ENCODE measurements around the gene PTPRF. TPM values are rescaled to one million over a fixed set of nuclear protein-coding genes. Genes with fewer than 3 reads are reported as not detected.
A peak's percentile ranks its signal among the peaks of the same experiment; 100 is the strongest.

PTPRF gene
- polyA plus RNA-seq, 1 donor from 2014 or later, result not detected

DNA sequence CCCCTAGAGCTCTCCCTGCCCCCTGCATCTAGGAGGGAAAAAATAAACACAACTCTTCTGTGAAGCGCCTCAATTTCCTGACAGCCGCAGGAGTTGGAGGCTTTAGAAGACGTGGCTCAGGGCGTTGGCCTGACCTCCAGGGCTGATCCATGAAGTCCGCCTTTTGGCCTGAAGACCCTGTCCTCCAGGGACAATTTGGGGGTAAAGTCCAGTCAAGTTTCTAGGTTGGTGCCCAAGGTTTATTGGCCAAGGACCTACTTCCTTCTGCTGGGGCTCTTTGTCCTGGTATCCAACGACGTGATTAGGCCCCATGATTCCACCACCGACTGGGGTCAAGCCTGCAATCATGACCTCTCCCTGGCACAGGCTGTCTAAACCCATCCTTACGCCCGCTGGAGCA is 54.9 kb downstream of the PTPRF start:
- Mint-ChIP-seq H3K9me3 (no peaks in the 10 kb centered on the region), H3K4me1 (peaks cover 0 to 3% (median 1%) of the 10 kb centered on the region in 3 donors), H3K27ac (peak overlapping the region in 1 of 3 donors; percentile 6), H3K4me3 (no peak overlapping the region), H3K27me3 (no peaks in the 10 kb centered on the region), H3K36me3 (no peaks in the 10 kb centered on the region)

DNA sequence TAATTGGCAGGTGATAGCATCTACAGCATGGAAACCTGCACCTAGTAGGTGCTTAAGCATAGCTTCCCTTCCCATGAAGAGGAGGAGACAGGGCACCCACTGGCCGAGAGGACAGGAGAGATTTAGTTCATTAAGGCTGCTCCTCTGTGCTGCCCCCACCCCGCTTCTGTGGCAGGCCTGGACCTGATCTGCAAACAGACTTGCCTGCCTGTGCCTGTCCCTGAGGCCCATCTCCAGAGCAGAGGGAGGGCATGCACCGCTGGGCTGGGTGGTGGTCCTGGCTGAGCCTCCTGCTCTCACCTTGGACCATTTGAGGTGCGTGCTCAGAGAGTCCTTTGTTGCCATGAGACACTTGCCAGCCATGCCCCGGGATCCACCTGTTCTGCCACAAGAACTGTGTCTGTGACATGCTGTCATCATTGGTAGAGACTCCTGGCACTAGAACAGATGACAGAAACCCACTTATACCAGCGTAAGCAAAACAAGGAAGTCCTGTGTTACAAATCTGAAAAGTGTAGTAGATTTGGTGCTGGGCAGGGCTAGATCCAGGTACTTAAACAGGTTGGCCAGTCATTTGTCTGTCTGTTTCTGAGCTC is 55.6 kb downstream of the PTPRF start:
- Mint-ChIP-seq H3K36me3 (no peaks in the 10 kb centered on the region), H3K4me3 (no peak overlapping the region), H3K4me1 (peaks cover 0 to 3% (median 1%) of the 10 kb centered on the region in 3 donors), H3K27me3 (no peaks in the 10 kb centered on the region), H3K27ac (peak overlapping the region in 1 of 3 donors; percentile 6), H3K9me3 (no peaks in the 10 kb centered on the region)

DNA sequence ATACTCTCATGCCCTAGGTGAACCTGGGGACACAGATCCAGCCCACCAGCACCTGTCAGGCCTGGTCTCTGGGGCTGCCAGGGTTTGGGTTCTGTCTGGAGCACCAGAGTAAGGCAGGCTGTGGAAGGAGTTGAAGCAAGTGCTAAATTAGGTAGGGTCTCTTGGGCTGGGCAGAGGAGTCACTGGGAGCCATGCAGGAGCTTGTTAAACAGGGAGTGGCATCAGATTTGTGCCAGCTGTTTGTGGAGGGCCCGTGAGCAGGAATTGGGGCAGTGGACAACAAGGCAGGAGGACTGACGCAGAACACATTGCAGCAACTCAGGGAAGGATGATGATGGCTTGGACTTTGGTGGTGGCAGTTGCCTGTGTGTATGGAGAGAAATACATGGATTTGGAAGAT is 56.3 kb downstream of the PTPRF start:
- Mint-ChIP-seq H3K36me3 (no peaks in the 10 kb centered on the region), H3K9me3 (no peaks in the 10 kb centered on the region), H3K27ac (peak overlapping the region in 1 of 3 donors; percentile 2), H3K4me1 (peaks cover 0 to 2% (median 1%) of the 10 kb centered on the region in 3 donors), H3K4me3 (no peak overlapping the region), H3K27me3 (no peaks in the 10 kb centered on the region)

DNA sequence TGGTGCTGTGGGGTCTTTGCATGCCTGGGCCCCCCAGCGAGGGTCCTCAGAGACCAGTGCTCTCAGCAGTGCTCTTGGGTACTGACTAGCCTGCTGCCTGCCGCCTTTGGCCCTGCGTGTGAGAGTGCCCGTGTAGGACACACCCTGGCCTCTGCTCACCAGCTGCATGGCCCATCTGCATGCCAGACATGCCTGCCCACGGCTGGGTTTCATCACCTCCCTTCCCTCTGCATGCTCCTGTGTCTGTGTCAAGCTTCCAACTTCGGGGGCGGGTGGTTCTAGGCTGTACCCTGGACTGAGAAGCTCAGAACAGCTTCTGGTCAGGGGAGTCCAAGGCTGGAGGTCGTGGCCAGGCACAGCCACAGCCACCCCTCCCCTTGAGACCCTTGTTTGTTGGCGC is 56.9 kb downstream of the PTPRF start:
- no peaks in the 10 kb centered on the region for H3K27me3 Mint-ChIP-seq
- peaks cover 0 to 2% (median 0%) of the 10 kb centered on the region in 3 donors for H3K4me1 Mint-ChIP-seq
- no peak overlapping the region for H3K4me3 Mint-ChIP-seq
- no peak overlapping the region for H3K27ac Mint-ChIP-seq
- H3K9me3 Mint-ChIP-seq, result no peaks in the 10 kb centered on the region
- no peaks in the 10 kb centered on the region for H3K36me3 Mint-ChIP-seq

DNA sequence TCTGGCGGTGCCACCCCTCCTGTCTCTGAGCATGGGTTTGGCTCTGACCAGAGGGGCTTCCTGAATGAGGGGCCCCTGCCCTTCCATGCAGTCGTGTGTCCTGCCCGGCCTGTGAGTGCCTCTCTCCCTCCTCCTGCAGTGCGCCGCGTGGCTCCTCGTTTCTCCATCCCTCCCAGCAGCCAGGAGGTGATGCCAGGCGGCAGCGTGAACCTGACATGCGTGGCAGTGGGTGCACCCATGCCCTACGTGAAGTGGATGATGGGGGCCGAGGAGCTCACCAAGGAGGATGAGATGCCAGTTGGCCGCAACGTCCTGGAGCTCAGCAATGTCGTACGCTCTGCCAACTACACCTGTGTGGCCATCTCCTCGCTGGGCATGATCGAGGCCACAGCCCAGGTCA is 57.9 kb downstream of the PTPRF start:
- Mint-ChIP-seq H3K36me3 (no peaks in the 10 kb centered on the region), H3K4me3 (no peak overlapping the region), H3K9me3 (no peaks in the 10 kb centered on the region), H3K27ac (no peak overlapping the region), H3K27me3 (peaks cover 3% of the 10 kb centered on the region), H3K4me1 (peaks cover 0 to 2% (median 0%) of the 10 kb centered on the region in 3 donors)

DNA sequence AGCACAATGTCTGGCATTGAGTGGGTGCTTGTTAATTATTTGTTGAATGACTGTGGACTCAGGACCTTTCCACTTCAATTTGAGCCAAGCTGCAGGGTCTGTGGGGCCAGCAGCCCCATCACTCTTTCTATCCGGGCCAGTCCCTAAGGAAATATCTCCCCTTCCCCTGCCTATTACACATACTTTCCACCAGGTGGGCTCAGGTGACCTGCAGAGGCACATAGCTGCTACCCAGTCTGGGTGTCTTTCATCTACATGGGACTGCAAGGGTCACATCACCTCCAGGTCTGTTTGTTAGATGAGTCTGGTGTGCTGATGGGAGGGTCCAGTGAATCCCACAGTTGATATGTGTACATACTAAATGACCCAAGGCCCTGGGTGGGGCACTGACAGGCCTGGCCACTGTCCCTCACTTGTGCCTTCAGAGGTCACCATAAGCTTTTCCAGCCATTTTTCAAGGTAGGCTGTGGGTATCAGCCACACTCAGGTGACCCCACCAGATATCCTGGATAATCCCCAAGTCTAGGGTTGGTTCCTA is 59.8 kb downstream of the PTPRF start:
- no peak overlapping the region for H3K4me3 Mint-ChIP-seq
- H3K9me3 Mint-ChIP-seq, result no peaks in the 10 kb centered on the region
- H3K36me3 Mint-ChIP-seq, result no peaks in the 10 kb centered on the region
- peaks cover 3% of the 10 kb centered on the region for H3K27me3 Mint-ChIP-seq
- H3K27ac Mint-ChIP-seq, result peak overlapping the region in 1 of 3 donors; percentile 81
- peaks cover 0 to 3% (median 0%) of the 10 kb centered on the region in 3 donors for H3K4me1 Mint-ChIP-seq

DNA sequence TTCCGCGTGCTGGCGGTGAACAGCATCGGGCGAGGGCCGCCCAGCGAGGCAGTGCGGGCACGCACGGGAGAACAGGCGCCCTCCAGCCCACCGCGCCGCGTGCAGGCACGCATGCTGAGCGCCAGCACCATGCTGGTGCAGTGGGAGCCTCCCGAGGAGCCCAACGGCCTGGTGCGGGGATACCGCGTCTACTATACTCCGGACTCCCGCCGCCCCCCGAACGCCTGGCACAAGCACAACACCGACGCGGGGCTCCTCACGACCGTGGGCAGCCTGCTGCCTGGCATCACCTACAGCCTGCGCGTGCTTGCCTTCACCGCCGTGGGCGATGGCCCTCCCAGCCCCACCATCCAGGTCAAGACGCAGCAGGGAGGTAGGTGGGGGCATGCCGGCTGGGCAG is 60.5 kb downstream of the PTPRF start:
- Mint-ChIP-seq H3K9me3 (no peaks in the 10 kb centered on the region), H3K27me3 (peaks cover 3% of the 10 kb centered on the region), H3K4me3 (no peak overlapping the region), H3K4me1 (peaks cover 0 to 3% (median 0%) of the 10 kb centered on the region in 3 donors), H3K36me3 (no peaks in the 10 kb centered on the region), H3K27ac (no peak overlapping the region)

DNA sequence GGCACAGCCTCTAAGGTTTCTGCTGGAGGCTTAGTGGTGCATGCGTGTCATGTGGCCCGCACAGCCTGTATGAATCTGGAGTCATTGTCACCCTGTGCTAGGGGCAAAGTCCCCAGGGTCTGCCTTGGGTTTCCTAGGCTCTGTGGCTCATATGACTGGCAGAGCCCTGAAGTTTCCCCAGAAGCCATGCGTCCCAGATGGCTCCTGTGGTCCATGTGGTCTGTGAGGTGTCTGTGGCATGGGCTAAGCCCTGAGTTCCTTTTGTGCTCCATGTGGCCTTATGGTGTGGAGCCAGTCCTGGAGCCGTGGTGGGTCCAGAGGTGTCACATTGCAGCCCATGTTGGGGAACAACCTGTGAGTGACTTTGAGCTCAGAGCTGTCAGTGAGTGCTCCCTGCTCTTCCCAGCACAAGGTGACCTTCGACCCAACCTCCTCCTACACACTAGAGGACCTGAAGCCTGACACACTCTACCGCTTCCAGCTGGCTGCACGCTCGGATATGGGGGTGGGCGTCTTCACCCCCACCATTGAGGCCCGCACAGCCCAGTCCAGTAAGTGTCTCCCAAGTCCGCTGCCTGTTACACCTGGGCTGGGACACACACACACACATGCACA is 61.5 kb downstream of the PTPRF start:
- H3K4me3 Mint-ChIP-seq, result no peak overlapping the region
- H3K9me3 Mint-ChIP-seq, result no peaks in the 10 kb centered on the region
- H3K27me3 Mint-ChIP-seq, result peaks cover 3% of the 10 kb centered on the region
- H3K4me1 Mint-ChIP-seq, result peaks cover 0 to 1% (median 0%) of the 10 kb centered on the region in 3 donors
- no peaks in the 10 kb centered on the region for H3K36me3 Mint-ChIP-seq
- H3K27ac Mint-ChIP-seq, result no peak overlapping the region

DNA sequence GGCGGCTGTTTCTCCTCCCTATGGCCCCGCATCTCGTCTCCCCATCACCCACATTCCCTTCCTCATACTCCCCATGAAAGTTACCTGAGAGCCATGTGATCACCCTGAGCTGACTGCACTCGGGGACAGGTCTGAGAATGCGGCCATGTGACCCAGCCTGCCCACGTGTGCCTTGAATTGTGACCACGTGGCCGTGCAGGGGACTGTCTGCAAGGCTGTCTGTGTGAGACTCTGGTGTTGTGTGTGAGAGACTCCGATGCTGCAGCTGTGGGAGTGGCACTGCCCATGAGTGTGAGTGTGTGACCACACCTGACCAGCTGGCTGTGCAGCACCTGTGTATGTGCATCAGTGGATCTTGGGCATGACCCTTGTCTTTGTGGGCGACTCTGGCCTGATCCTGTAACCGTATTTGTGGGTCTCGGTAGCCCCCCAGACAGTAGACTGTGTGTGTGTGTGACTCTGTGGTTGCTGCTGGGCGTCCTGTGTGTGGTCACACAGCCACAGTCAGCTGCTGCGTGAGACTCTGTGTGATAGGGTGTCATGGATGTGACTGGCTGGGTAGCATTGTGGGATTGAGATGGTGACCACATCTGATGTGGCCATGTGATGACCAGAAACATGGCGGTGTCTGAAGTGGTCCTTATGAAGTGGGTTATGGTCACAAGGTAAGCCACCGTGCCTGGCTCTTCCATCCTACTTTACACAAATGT is 62.4 kb downstream of the PTPRF start:
- no peak overlapping the region for H3K4me3 Mint-ChIP-seq
- H3K27ac Mint-ChIP-seq, result no peak overlapping the region
- no peaks in the 10 kb centered on the region for H3K9me3 Mint-ChIP-seq
- H3K4me1 Mint-ChIP-seq, result peaks cover 0 to 1% (median 0%) of the 10 kb centered on the region in 3 donors
- peaks cover 3% of the 10 kb centered on the region for H3K27me3 Mint-ChIP-seq
- no peaks in the 10 kb centered on the region for H3K36me3 Mint-ChIP-seq

DNA sequence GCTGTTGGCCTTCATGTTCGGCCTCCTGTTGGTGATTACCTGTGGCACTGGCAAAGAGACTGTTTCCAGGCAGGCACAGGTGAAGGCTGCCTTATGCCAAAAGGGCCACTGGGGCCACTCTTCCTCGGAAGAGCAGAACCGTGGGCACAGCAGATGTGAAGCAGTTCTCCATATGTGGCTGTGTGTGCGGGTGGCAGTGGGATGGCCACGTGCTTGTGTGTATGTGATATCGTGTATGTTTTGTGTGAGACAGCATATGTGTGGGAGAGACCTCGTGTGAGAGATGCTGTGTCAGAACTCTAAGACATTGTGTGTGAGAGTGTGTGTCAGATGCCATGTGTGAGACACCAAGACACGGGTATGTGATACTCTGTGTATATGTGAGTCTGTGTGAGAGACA is 65.9 kb downstream of the PTPRF start:
- Mint-ChIP-seq H3K4me1 (peaks cover 0 to 1% (median 0%) of the 10 kb centered on the region in 3 donors), H3K27ac (no peak overlapping the region), H3K36me3 (no peaks in the 10 kb centered on the region), H3K4me3 (no peak overlapping the region), H3K27me3 (peaks cover 3% of the 10 kb centered on the region), H3K9me3 (no peaks in the 10 kb centered on the region)

DNA sequence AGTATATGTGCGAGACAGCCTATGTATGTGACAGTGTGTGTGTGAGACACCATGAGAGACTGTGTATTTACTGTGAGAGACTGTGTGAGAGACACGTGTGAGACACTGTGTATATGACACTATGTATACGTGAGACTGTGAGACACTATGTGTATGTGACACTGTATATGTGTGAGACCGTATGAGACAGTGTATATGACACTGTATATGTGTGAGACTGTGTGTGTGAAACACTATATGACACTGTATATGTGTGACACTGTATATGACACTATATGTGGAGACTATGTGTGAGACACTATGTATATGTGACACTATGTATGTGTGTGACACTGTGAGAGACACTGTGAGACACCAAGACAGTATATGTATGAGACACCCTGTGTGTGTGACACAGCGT is 66.3 kb downstream of the PTPRF start:
- H3K36me3 Mint-ChIP-seq, result no peaks in the 10 kb centered on the region
- H3K9me3 Mint-ChIP-seq, result no peaks in the 10 kb centered on the region
- no peak overlapping the region for H3K27ac Mint-ChIP-seq
- H3K27me3 Mint-ChIP-seq, result peaks cover 3% of the 10 kb centered on the region
- H3K4me3 Mint-ChIP-seq, result no peak overlapping the region
- peaks cover 0 to 1% (median 0%) of the 10 kb centered on the region in 3 donors for H3K4me1 Mint-ChIP-seq

DNA sequence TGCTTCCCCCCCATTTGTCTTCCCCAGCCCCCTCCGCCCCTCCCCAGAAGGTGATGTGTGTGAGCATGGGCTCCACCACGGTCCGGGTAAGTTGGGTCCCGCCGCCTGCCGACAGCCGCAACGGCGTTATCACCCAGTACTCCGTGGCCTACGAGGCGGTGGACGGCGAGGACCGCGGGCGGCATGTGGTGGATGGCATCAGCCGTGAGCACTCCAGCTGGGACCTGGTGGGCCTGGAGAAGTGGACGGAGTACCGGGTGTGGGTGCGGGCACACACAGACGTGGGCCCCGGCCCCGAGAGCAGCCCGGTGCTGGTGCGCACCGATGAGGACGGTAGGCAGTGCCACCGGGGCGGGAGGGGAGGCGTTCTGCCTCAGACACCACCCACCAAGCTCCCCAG is 67.0 kb downstream of the PTPRF start:
- peaks cover 3% of the 10 kb centered on the region for H3K27me3 Mint-ChIP-seq
- no peak overlapping the region for H3K4me3 Mint-ChIP-seq
- H3K4me1 Mint-ChIP-seq, result peaks cover 0 to 1% (median 0%) of the 10 kb centered on the region in 3 donors
- no peak overlapping the region for H3K27ac Mint-ChIP-seq
- H3K9me3 Mint-ChIP-seq, result no peaks in the 10 kb centered on the region
- no peaks in the 10 kb centered on the region for H3K36me3 Mint-ChIP-seq

DNA sequence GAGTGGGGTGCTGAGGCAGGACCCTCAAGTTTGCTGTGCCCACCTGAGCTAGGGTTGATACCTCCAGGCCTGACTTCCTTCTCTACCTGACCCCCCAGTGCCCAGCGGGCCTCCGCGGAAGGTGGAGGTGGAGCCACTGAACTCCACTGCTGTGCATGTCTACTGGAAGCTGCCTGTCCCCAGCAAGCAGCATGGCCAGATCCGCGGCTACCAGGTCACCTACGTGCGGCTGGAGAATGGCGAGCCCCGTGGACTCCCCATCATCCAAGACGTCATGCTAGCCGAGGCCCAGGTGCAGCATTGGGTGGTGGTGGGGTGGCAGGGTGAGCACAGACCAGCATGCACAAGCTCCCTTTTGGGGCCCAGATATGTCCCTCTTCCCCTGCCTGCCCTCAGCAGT is 67.9 kb downstream of the PTPRF start:
- H3K4me1 Mint-ChIP-seq, result peaks cover 0 to 1% (median 0%) of the 10 kb centered on the region in 3 donors

DNA sequence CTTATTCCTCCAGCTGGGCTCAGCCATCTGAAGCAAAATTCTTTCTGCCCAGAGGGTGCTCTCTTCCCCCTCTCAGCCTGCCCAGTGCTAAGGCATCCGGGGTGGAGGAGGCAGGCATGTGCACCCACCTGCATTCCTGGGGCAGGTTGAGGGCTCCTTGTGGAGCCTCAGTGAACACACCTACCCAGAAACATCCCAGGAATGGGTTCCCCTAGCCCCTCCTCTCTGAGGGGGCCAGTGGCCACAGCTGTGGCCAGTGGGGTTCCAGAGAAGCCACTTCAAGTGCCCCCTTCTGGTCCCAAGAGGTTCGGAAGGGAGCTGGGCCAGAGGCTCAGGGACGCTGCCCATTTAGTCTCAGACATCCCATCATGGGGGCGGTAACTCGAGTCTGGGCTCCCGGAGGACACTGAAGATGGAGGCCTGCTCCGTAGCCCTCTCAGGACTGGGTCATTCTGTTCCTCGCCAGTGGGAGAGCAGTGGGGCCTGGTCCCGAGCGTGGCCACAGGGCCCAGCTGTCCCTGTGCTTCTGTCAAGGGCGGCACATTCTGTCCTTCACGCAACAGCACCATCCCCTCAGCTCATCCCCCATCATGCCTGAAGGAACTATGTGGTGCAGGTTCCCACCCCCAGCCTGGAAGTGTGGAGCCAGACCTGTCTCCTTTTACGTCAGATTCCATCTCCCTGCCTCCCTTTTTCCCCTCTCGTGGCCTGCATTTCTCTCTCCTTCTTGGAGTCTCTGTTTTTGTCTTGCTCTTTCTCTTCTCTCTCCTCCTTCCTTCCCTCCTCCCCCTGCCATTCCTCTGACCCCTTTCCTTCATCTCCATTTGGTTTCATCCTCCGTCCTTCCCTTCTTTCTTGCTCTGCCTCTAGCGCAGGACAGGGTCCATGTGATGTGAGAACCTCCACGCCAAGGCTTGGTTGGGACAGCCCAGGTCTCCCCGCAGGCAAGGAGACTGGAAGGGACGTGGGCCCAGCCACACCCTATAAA is 69.6 kb downstream of the PTPRF start:
- H3K4me3 Mint-ChIP-seq, result no peak overlapping the region
- no peaks in the 10 kb centered on the region for H3K27me3 Mint-ChIP-seq
- no peak overlapping the region for H3K27ac Mint-ChIP-seq
- H3K9me3 Mint-ChIP-seq, result no peaks in the 10 kb centered on the region
- H3K4me1 Mint-ChIP-seq, result no peaks in the 10 kb centered on the region
- no peaks in the 10 kb centered on the region for H3K36me3 Mint-ChIP-seq

More for the DNA sequence above, 67.9 kb downstream of the PTPRF start:
- Mint-ChIP-seq H3K27me3 (no peaks in the 10 kb centered on the region), H3K27ac (no peak overlapping the region), H3K4me3 (no peak overlapping the region), H3K9me3 (no peaks in the 10 kb centered on the region), H3K36me3 (no peaks in the 10 kb centered on the region)
